ENCODE results near the gene GNAO1.

GNAO1 gene

DNA sequence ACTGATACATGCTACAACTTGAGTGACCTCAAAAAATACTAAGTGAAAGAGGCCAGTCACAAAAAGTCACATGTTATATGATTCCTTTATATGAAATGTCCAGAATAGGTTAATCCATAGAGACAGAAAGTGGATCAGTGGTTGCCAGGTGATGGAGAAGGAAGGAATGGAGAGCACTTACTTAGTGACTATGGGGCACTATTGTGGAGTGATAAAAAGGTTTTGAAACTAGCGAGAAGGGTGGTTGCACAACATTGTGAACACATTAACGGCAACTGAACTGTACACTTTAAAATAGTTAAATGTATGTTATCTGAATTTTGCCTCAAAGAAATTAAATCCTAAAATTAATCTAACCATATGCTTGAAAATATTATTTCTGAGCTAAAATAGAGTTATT lies 208.2 kb downstream of the GNAO1 start:
- H3K27ac ChIP-seq: no peak overlapping the region
- TF ChIP-seq, protein P1, sequence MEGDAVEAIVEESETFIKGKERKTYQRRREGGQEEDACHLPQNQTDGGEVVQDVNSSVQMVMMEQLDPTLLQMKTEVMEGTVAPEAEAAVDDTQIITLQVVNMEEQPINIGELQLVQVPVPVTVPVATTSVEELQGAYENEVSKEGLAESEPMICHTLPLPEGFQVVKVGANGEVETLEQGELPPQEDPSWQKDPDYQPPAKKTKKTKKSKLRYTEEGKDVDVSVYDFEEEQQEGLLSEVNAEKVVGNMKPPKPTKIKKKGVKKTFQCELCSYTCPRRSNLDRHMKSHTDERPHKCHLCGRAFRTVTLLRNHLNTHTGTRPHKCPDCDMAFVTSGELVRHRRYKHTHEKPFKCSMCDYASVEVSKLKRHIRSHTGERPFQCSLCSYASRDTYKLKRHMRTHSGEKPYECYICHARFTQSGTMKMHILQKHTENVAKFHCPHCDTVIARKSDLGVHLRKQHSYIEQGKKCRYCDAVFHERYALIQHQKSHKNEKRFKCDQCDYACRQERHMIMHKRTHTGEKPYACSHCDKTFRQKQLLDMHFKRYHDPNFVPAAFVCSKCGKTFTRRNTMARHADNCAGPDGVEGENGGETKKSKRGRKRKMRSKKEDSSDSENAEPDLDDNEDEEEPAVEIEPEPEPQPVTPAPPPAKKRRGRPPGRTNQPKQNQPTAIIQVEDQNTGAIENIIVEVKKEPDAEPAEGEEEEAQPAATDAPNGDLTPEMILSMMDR (conservative IDR thresholded peaks at IDR 0.05; ENCODE audit: low read depth): no peak
- no peak for DNase-seq (ENCODE audit: low spot score)
- POLR2A ChIA-PET (ENCODE audit: low non-redundant PET): no interaction called here
- CTCF ChIA-PET: interaction anchor here (1.1 kb wide), 1 partner anchor 17 kb away, joined by 4 read pairs; no protein-coding TSS in a partner anchor

DNA sequence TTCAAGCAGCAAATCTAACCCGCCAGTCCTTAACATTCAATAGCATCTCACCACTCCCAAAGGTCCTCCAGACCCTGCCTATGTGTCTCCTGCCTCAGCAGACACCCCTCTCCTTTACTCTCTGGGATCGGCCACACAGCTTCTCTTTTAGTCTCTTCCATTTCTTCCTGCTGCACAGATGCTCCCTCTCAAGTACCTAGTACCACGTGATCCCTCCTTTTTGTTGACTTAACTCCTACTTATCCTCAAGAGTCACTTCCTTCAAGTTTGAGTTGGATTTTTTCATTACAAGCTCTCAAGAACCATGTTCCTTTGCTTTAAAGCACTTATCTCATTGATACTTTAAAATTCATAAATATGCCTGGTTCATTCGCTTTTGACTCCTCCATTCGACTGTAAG lies 209.2 kb downstream of the GNAO1 start:
- H3K27ac ChIP-seq: no peak overlapping the region
- ChIA-PET POLR2A (ENCODE audit: low non-redundant PET) (interaction anchor here (0.6 kb wide), 2 partner anchors 10 to 81 kb away, joined by 3 read pairs; no protein-coding TSS in a partner anchor), CTCF (no interaction called here)
- DNase-seq (ENCODE audit: low spot score): no peak
- TF ChIP-seq, protein P1 (conservative IDR thresholded peaks at IDR 0.05; ENCODE audit: low read depth): no peak

DNA sequence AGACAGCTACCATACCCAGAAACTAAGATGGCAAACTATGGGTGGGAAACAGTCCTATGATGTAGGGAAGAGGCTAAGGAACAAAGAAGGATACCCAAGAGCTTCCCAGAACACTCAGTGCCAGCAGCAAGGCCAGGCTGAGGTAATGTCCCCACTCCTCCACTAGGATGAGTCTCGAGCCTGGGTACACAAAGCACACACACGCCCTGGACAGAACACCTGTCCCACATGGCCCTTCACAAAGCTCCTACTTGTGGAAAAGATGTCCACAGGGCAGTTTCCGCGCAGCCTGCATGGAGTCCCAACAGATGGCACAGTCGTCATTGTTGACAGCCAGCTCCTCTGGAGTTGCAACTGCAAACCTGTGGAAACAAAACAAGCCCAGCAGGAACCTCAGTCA lies 210.2 kb downstream of the GNAO1 start:
- H3K27ac ChIP-seq: no peak overlapping the region
- ChIA-PET POLR2A (ENCODE audit: low non-redundant PET) (interaction anchor here (0.6 kb wide), 1 partner anchor 11 kb away, joined by 3 read pairs; no protein-coding TSS in a partner anchor), CTCF (interaction anchor here (0.6 kb wide), 2 partner anchors 40 to 389 kb away, joined by 3 read pairs; no protein-coding TSS in a partner anchor)
- TF ChIP-seq, protein P1 (conservative IDR thresholded peaks at IDR 0.05; ENCODE audit: low read depth): no peak
- DNase-seq (ENCODE audit: low spot score): no peak

DNA sequence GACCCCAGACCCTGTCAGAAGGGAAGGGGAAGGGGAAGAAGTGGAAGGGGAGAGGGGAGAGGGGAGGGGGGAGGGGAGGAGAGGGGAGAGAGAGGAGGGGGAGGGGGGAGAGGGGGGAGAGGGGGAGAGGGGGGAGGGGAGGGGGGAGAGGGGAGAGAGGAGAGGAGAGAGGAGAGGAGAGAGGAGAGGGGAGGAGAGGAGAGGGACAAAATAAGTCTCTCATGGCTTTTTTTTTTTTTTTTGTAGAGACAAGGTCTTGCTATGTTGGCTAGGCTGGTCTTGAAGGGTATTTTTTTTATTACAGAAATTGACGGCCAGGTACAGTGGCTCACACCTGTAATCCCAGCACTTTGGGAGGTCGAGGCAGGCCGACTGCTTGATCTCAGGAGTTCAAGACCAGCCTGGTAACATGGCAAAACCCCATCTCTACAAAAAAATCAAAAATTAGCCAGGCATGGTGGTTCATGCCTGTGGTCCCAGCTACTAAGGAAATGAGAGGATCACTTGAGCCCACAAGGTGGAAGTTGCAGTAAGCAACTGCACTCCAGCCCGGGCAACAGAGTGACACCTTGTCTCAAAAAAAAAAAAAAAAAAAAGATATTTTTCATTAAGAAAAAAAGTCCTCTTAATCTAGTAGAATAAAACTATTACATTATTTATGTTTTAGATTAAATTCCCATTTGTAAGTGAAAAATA lies 214.8 kb downstream of the GNAO1 start:
- ChIA-PET POLR2A (ENCODE audit: low non-redundant PET) (no interaction called here), CTCF (no interaction called here)
- TF ChIP-seq, protein P1 (conservative IDR thresholded peaks at IDR 0.05; ENCODE audit: low read depth): no peak
- DNase-seq (ENCODE audit: low spot score): no peak
- no peak overlapping the region for H3K27ac ChIP-seq

Measured in RWPE1 (cell line).